Measurements from ENCODE around the gene SLC29A3. TPM values are rescaled to one million over a fixed set of nuclear protein-coding genes. Genes with fewer than 3 reads are reported as not detected.

SLC29A3 gene
- total and polyA plus RNA-seq, 2 donors (not counting 1 experiment from before 2014, with no cell fraction given): 0.90 to 2.3 TPM

DNA sequence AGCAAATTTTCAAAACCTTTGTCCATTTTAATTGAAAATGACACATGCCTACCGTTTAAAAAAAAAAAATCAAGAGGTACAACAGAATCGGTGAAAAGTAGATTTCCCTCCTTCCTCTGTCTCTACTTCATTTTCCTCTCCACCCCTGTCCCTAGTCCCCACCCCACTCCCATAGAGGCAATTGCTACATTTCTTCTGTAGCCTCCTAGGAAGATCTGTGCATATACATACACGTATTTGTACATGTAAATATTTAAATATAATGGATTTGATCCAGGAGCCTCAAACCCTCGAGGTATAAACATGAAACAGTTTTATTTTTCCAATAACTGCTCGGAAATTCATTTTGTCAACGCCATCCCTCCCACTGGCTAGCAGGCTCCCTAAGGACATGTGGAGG lies 14.1 kb upstream of the SLC29A3 start:
- H3K27ac ChIP-seq (ENCODE audit: insufficient read depth, low read length): no peak overlapping the region
- no peaks in the 10 kb centered on the region for H3K9me3 ChIP-seq (ENCODE audit: control insufficient read depth, insufficient read depth, low read depth, low read length)
- no peak for DNase-seq (ENCODE audit: low read depth in 2 of 2)
- no peak overlapping the region for H3K4me3 ChIP-seq (replicated peaks in 1 of 4; ENCODE audit: control extremely low read depth in 1 of 4, insufficient read depth in 1 of 4, low read depth in 3 of 4, low read length in 4 of 4)
- no peaks in the 10 kb centered on the region for H3K27me3 ChIP-seq (ENCODE audit: control insufficient read depth, insufficient read depth, low read length)
- no peaks in the 10 kb centered on the region for H3K36me3 ChIP-seq (ENCODE audit: control insufficient read depth, insufficient read depth, low read length)
- H2AFZ ChIP-seq (ENCODE audit: low read length): no peak overlapping the region
- no peak overlapping the region for H3K9ac ChIP-seq (ENCODE audit: insufficient read depth, low read length)
- no peak overlapping the region for H3K4me2 ChIP-seq (ENCODE audit: extremely low read depth, insufficient read depth, low read length)
- H3K4me1 ChIP-seq (ENCODE audit: control insufficient read depth, extremely low read depth, insufficient read depth, low read length): no peaks in the 10 kb centered on the region
- no peaks in the 10 kb centered on the region for H4K20me1 ChIP-seq (ENCODE audit: control insufficient read depth, extremely low read depth, insufficient read depth, low read length)
- H3K79me2 ChIP-seq (ENCODE audit: control insufficient read depth, insufficient read depth, low read length): no peaks in the 10 kb centered on the region
- TF ChIP-seq, protein P1, sequence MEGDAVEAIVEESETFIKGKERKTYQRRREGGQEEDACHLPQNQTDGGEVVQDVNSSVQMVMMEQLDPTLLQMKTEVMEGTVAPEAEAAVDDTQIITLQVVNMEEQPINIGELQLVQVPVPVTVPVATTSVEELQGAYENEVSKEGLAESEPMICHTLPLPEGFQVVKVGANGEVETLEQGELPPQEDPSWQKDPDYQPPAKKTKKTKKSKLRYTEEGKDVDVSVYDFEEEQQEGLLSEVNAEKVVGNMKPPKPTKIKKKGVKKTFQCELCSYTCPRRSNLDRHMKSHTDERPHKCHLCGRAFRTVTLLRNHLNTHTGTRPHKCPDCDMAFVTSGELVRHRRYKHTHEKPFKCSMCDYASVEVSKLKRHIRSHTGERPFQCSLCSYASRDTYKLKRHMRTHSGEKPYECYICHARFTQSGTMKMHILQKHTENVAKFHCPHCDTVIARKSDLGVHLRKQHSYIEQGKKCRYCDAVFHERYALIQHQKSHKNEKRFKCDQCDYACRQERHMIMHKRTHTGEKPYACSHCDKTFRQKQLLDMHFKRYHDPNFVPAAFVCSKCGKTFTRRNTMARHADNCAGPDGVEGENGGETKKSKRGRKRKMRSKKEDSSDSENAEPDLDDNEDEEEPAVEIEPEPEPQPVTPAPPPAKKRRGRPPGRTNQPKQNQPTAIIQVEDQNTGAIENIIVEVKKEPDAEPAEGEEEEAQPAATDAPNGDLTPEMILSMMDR (conservative IDR thresholded peaks at IDR 0.05 in 1 of 2, IDR thresholded peaks at IDR 0.05 in 1 of 2; ENCODE audit: low read depth in 1 of 2, low read length in 2 of 2): no peak
- no peak for TF ChIP-seq EZH2 (IDR thresholded peaks at IDR 0.05; ENCODE audit: low read length, missing control alignments)

DNA sequence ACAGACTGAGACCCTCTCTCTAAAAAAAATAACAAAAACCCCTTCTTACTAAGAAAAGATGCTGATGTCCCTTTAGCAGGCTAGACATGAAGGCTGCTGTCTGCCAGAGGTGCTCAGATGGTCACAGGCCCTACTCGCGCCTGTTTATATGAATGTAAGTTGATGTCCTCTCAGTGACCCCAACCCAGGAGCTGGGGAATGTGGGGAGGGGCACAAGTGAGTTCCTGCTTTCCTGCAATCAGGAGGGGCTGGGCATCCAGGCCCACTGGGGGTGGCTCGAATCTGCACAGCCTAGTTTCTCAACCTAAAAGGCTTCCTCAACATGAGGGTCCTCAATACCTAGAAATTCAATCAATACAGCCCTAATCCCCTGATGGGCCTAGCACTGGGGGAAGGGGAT lies 12.1 kb upstream of the SLC29A3 start:
- Histone ChIP-seq H3K79me2 (ENCODE audit: control insufficient read depth, insufficient read depth, low read length) (no peaks in the 10 kb centered on the region), H3K27ac (ENCODE audit: insufficient read depth, low read length) (no peak overlapping the region), H2AFZ (ENCODE audit: low read length) (no peak overlapping the region), H3K27me3 (ENCODE audit: control insufficient read depth, insufficient read depth, low read length) (no peaks in the 10 kb centered on the region), H3K9me3 (ENCODE audit: control insufficient read depth, insufficient read depth, low read depth, low read length) (no peaks in the 10 kb centered on the region), H3K36me3 (ENCODE audit: control insufficient read depth, insufficient read depth, low read length) (no peaks in the 10 kb centered on the region), H3K4me2 (ENCODE audit: extremely low read depth, insufficient read depth, low read length) (no peak overlapping the region), H3K9ac (ENCODE audit: insufficient read depth, low read length) (no peak overlapping the region), H3K4me3 (replicated peaks in 1 of 4; ENCODE audit: control extremely low read depth in 1 of 4, insufficient read depth in 1 of 4, low read depth in 3 of 4, low read length in 4 of 4) (no peak overlapping the region), H3K4me1 (ENCODE audit: control insufficient read depth, extremely low read depth, insufficient read depth, low read length) (no peaks in the 10 kb centered on the region), H4K20me1 (ENCODE audit: control insufficient read depth, extremely low read depth, insufficient read depth, low read length) (no peaks in the 10 kb centered on the region)
- DNase-seq (ENCODE audit: low read depth in 2 of 2): no peak
- TF ChIP-seq, protein P1 (conservative IDR thresholded peaks at IDR 0.05 in 1 of 2, IDR thresholded peaks at IDR 0.05 in 1 of 2; ENCODE audit: low read depth in 1 of 2, low read length in 2 of 2): no peak
- TF ChIP-seq EZH2 (IDR thresholded peaks at IDR 0.05; ENCODE audit: low read length, missing control alignments): no peak

DNA sequence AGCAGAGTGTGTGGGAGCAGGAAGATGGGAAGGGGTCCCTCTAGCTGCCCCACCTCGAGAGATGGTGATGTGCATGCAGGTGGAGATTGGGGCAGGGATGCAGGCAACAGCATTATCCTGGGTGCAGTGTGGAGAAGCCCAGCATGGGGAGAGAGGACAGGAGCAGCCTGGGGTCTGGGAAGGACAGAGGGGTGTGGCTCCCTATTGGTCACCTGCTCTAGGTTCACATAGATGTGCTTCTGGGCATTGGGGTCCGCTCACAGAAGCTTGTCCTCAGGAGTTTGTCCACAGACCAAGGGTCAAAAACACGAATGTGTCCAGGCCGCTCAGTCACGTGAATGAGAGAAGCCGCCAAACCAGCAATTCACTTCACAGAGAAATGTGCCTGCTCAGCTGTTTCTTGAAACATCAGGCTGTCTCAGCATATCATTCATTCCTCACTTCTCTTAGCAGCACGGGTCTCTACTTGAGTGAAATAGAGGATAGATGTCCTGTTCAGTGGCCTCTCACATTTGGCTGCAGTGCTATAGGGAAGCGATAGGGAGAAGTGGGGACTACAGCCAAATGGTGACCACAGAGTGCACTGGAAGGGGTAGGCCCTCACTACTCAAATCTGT lies 11.5 kb upstream of the SLC29A3 start:
- Histone ChIP-seq H3K9me3 (ENCODE audit: control insufficient read depth, insufficient read depth, low read depth, low read length) (no peaks in the 10 kb centered on the region), H2AFZ (ENCODE audit: low read length) (no peak overlapping the region), H3K79me2 (ENCODE audit: control insufficient read depth, insufficient read depth, low read length) (no peaks in the 10 kb centered on the region), H3K4me2 (ENCODE audit: extremely low read depth, insufficient read depth, low read length) (no peak overlapping the region), H3K4me1 (ENCODE audit: control insufficient read depth, extremely low read depth, insufficient read depth, low read length) (no peaks in the 10 kb centered on the region), H3K9ac (ENCODE audit: insufficient read depth, low read length) (no peak overlapping the region), H3K4me3 (replicated peaks in 1 of 4; ENCODE audit: control extremely low read depth in 1 of 4, insufficient read depth in 1 of 4, low read depth in 3 of 4, low read length in 4 of 4) (no peak overlapping the region), H4K20me1 (ENCODE audit: control insufficient read depth, extremely low read depth, insufficient read depth, low read length) (no peaks in the 10 kb centered on the region), H3K27me3 (ENCODE audit: control insufficient read depth, insufficient read depth, low read length) (no peaks in the 10 kb centered on the region), H3K27ac (ENCODE audit: insufficient read depth, low read length) (no peak overlapping the region), H3K36me3 (ENCODE audit: control insufficient read depth, insufficient read depth, low read length) (no peaks in the 10 kb centered on the region)
- TF ChIP-seq, protein P1 (conservative IDR thresholded peaks at IDR 0.05 in 1 of 2, IDR thresholded peaks at IDR 0.05 in 1 of 2; ENCODE audit: low read depth in 1 of 2, low read length in 2 of 2): no peak
- TF ChIP-seq EZH2 (IDR thresholded peaks at IDR 0.05; ENCODE audit: low read length, missing control alignments): no peak
- peak in 1 of 2 donors; percentile 27 for DNase-seq (ENCODE audit: low read depth in 2 of 2)
